Suprapubic skin (tissue), 4 donors: ENCODE results near the gene KLHDC4.
A peak's percentile ranks its signal among the peaks of the same experiment; 100 is the strongest.

Experiments used
- CTCF ChIP-seq, 2 donors: fragments of 200-600 bp in 1 of 2; fragments of 450-650 bp in 1 of 2; sonication (generic) in 1 of 2; IDR thresholded peaks; one replicate each; pipeline ENCODE4 v1.5.1; 2016 to 2019; ENCODE audit warnings: antibody characterized with exemption in 2 of 2, mild to moderate bottlenecking in 1 of 2, moderate library complexity in 1 of 2
- EP300 ChIP-seq: sonication (generic); formaldehyde crosslinking; IDR thresholded peaks from one replicate; pipeline ENCODE4 v1.6.1; 2017; ENCODE audit warnings: antibody characterized with exemption
- POLR2A ChIP-seq, 2 donors: fragments of 450-650 bp; IDR thresholded peaks; one replicate each; pipeline ENCODE4 v1.6.1; 2017; ENCODE audit warnings: antibody characterized with exemption in 2 of 2, mild to moderate bottlenecking in 2 of 2, moderate library complexity in 2 of 2
- POLR2AphosphoS5 ChIP-seq, 3 donors: sonication (generic); formaldehyde crosslinking; IDR thresholded peaks; one replicate each; pipeline ENCODE4 v1.6.1; 2017; ENCODE audit warnings: antibody characterized with exemption in 3 of 3

- TF ChIP-seq CTCF (IDR thresholded peaks at IDR 0.05) (peak; percentile 94 to 97), POLR2A (IDR thresholded peaks at IDR 0.05) (no peak), EP300 (no peak), POLR2AphosphoS5 (IDR thresholded peaks at IDR 0.05) (peak in 2 of 3 donors; percentile 83 to 84)
These were observed 13.2 kb upstream of the KLHDC4 start for GRCh38 chr16:87778830-87779579.
